HK-2 (cell line): Measurements from ENCODE around the gene TWIST2.
A peak's percentile ranks its signal among the peaks of the same experiment; 100 is the strongest.

Experiments
- DNase-seq: peaks from one replicate; pipeline ENCODE4 v3.0.0-alpha.2; 2018; ENCODE audit not compliant: unreplicated experiment

Gene TWIST2

GRCh38 chr2:238890131-238890530 lies 42.2 kb downstream of the TWIST2 start:
- no peak for DNase-seq

GRCh38 chr2:238890618-238891456 lies 43.0 kb downstream of the TWIST2 start:
- DNase-seq, result no peak

- no peak for DNase-seq
Measured at GRCh38 chr2:238891457-238892203, 43.7 kb downstream of the TWIST2 start.

GRCh38 chr2:238892204-238892500 lies 44.3 kb downstream of the TWIST2 start:
- no peak for DNase-seq

GRCh38 chr2:238892796-238893195 lies 44.9 kb downstream of the TWIST2 start:
- DNase-seq, result no peak

- no peak for DNase-seq
Measured at GRCh38 chr2:238893349-238894000, 45.6 kb downstream of the TWIST2 start.

- DNase-seq, result no peak
Measured at GRCh38 chr2:238894226-238894949, 46.5 kb downstream of the TWIST2 start.

- no peak for DNase-seq
Measured at GRCh38 chr2:238894950-238895298, 47.0 kb downstream of the TWIST2 start.

- DNase-seq, result no peak
Measured at GRCh38 chr2:238895361-238895882, 47.5 kb downstream of the TWIST2 start.

GRCh38 chr2:238895891-238896600 lies 48.2 kb downstream of the TWIST2 start:
- DNase-seq, result peak; percentile 41

GRCh38 chr2:238896641-238897040 lies 48.8 kb downstream of the TWIST2 start:
- DNase-seq, result no peak

- DNase-seq, result no peak
Measured at GRCh38 chr2:238897122-238897880, 49.4 kb downstream of the TWIST2 start.

- DNase-seq, result no peak
Measured at GRCh38 chr2:238897911-238898311, 50.0 kb downstream of the TWIST2 start.

- DNase-seq, result no peak
Measured at GRCh38 chr2:238898534-238899281, 50.8 kb downstream of the TWIST2 start.

GRCh38 chr2:238899386-238899785 lies 51.5 kb downstream of the TWIST2 start:
- DNase-seq, result no peak

GRCh38 chr2:238900511-238900910 lies 52.6 kb downstream of the TWIST2 start:
- DNase-seq, result no peak

GRCh38 chr2:238901461-238902057 lies 53.7 kb downstream of the TWIST2 start:
- DNase-seq, result no peak

GRCh38 chr2:238902285-238902684 lies 54.4 kb downstream of the TWIST2 start:
- no peak for DNase-seq

- no peak for DNase-seq
Measured at GRCh38 chr2:238903141-238903540, 55.3 kb downstream of the TWIST2 start.
